Caco-2 (cell line): ENCODE measurements around the gene AS3MT. TPM values are rescaled to one million over a fixed set of nuclear protein-coding genes. Genes with fewer than 3 reads are reported as not detected.

Experiments
- BruUV-seq: library from RNA; stranded (reverse); fragments of 400-500 nt; replicated peaks from 2 replicates; lab custom pipeline; 2021; lab: Mats Ljungman, UMichigan
- CTCF ChIA-PET: fragments of 300-600 bp; sonication (Branson Sonifier 250); formaldehyde crosslinking; loops from one replicate; lab custom pipeline; 2022; ENCODE audit warnings: antibody characterized with exemption; lab: Charles Lee
- POLR2A ChIA-PET: fragments of 300-600 bp; sonication (Branson Sonifier 250); formaldehyde crosslinking; loops from one replicate; lab custom pipeline; 2022; ENCODE audit warnings: antibody characterized with exemption; lab: Charles Lee
- DNase-seq, 2 experiments: peaks; one replicate each; pipeline versions ENCODE4 v3.0.0 to v3.0.0-alpha.2; 2020 to 2022
- H3K27me3 ChIP-seq: replicated peaks from 2 replicates; pipeline ENCODE4 v1.6.0; 2011; ENCODE audit warnings: low read length; ENCODE audit not compliant: control insufficient read depth, insufficient read depth
- H3K36me3 ChIP-seq: 2 replicates; pipeline ENCODE4 v1.5.1; 2011; ENCODE audit warnings: low read length; ENCODE audit not compliant: control insufficient read depth, insufficient read depth
- H3K4me1 ChIP-seq: fragments of 250-450 bp; sonication (Bioruptor Pico); 2 replicates; pipeline ENCODE4 v1.5.1; 2020; ENCODE audit warnings: mild to moderate bottlenecking
- H3K4me3 ChIP-seq: 2 replicates; pipeline ENCODE4 v1.5.1; 2011; ENCODE audit warnings: low read depth, mild to moderate bottlenecking, control low read depth, low read length
- H3K9me3 ChIP-seq: fragments of 250-450 bp; sonication (Bioruptor Pico); 2 replicates; pipeline ENCODE4 v1.5.1; 2020; ENCODE audit warnings: mild to moderate bottlenecking, moderate library complexity
- H3K27ac Mint-ChIP-seq: one replicate; pipeline ENCODE4 v1.8.0; 2022; ENCODE audit warnings: mixed read lengths; ENCODE audit not compliant: unreplicated experiment
- H3K27me3 Mint-ChIP-seq: one replicate; pipeline ENCODE4 v1.8.0; 2022; ENCODE audit warnings: mixed read lengths; ENCODE audit not compliant: insufficient read depth, unreplicated experiment
- H3K36me3 Mint-ChIP-seq: one replicate; pipeline ENCODE4 v1.8.0; 2022; ENCODE audit warnings: mild to moderate bottlenecking, mixed read lengths; ENCODE audit not compliant: insufficient read depth, unreplicated experiment
- H3K4me1 Mint-ChIP-seq: one replicate; pipeline ENCODE4 v1.8.0; 2022; ENCODE audit warnings: low read depth, mixed read lengths; ENCODE audit not compliant: unreplicated experiment
- H3K4me3 Mint-ChIP-seq: one replicate; pipeline ENCODE4 v1.8.0; 2022; ENCODE audit warnings: mild to moderate bottlenecking, moderate library complexity, mixed read lengths; ENCODE audit not compliant: unreplicated experiment
- H3K9me3 Mint-ChIP-seq: one replicate; pipeline ENCODE4 v1.8.0; 2022; ENCODE audit warnings: mixed read lengths; ENCODE audit not compliant: unreplicated experiment
- CTCF ChIP-seq, 2 experiments: fragments of 200-600 bp in 1 of 2; IDR thresholded peaks; 1 replicate in 1 of 2; 2 replicates in 1 of 2; pipeline versions ENCODE4 v1.5.1 to v1.8.0; 2011 to 2022; ENCODE audit warnings: antibody characterized with exemption in 1 of 2, control low read depth in 1 of 2, inconsistent platforms in 1 of 2, low read depth in 1 of 2, low read length in 1 of 2, mild to moderate bottlenecking in 1 of 2, moderate library complexity in 1 of 2; ENCODE audit not compliant: insufficient read depth in 1 of 2, severe bottlenecking in 1 of 2, unreplicated experiment in 1 of 2
- intact Hi-C: fragments of 100-400 bp; cut with micrococcal nuclease; formaldehyde crosslinking; loops from one replicate; pipeline ENCODE4 v1.10.0; 2022; ENCODE audit not compliant: unreplicated experiment
- total RNA-seq: library from RNA; stranded (reverse); gene quantifications from 2 replicates; pipeline ENCODE4 v1.2.3, GENCODE V29; 2022

Gene AS3MT
- total RNA-seq, 1 experiment from 2014 or later, result 6.4 TPM

- Mint-ChIP-seq H3K4me3 (peak overlapping the region; percentile 74), H3K4me1 (peaks cover 24% of the 10 kb centered on the region), H3K36me3 (peaks cover 14% of the 10 kb centered on the region), H3K27ac (no peak overlapping the region), H3K27me3 (no peaks in the 10 kb centered on the region), H3K9me3 (no peaks in the 10 kb centered on the region)
- no peaks in the 10 kb centered on the region for H3K9me3 ChIP-seq
- no TSS peak for BruUV-seq
- intact Hi-C loops, result loop anchor here (1.0 to 5.0 kb wide), 3 partner anchors 81 to 451 kb away; partner anchors contain the start of gene TAF5
- H3K27me3 ChIP-seq, result no peaks in the 10 kb centered on the region
- ChIA-PET CTCF (interaction anchor here (0.5 to 2.8 kb wide), 9 partner anchors 14 to 328 kb away, joined by 3 to 24 read pairs (median 11); partner anchors contain the start of genes ARL3 and SFXN2), POLR2A (no interaction called here)
- H3K4me1 ChIP-seq, result peaks cover 5% of the 10 kb centered on the region
- H3K4me3 ChIP-seq, result peak overlapping the region; percentile 56
- TF ChIP-seq CTCF (IDR thresholded peaks at IDR 0.05; ENCODE audit: insufficient read depth in 1 of 2, low read depth in 1 of 2, low read length in 1 of 2, severe bottlenecking in 1 of 2, unreplicated experiment in 1 of 2), result no peak
- DNase-seq, result peak in 1 of 2 experiments; percentile 5
- H3K36me3 ChIP-seq, result no peaks in the 10 kb centered on the region; the same call in 1 of the 2 replicates
Observed at GRCh38 chr10:102916173-102916572, 46.9 kb downstream of the AS3MT start.

DNA sequence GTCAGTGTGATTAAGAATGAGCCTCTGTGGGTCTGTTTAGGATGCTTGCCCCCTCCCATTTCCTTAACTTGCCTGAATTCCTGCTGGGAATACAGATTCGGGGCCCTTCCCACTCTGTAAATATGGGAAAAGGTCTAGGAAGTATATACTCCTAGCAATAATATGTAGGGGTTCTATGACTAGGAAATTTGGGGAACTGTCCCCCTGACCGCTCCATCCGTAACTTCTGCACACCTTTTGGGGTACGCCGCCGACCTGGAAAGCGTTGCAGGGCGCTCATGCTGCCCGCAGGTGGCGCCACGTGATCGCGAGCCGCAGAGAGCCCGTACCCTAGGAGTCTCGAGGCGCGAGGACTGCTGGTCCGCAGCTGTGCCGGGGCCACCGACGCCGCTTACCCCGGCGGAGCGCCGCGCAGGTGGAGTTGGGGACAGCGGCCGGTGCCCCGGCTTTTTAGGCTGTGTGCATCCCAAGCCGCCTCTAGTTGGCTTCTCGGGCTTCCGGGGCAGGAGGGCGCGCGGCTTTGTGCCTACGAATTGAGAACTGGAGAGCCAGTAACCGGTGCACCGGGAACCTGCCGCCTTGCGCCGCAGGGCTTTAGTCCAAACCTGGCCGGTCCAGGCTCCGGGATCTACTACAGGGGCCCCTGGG is 48.2 kb downstream of the AS3MT start:
- Histone ChIP-seq H3K36me3 (no peaks in the 10 kb centered on the region; the same call in 1 of the 2 replicates), H3K9me3 (no peaks in the 10 kb centered on the region), H3K4me3 (peak overlapping the region; percentile 56), H3K27me3 (no peaks in the 10 kb centered on the region), H3K4me1 (peaks cover 5% of the 10 kb centered on the region)
- no peaks in the 10 kb centered on the region for H3K27me3 Mint-ChIP-seq
- BruUV-seq, result TSS peak; percentile 72
- ChIA-PET CTCF (interaction anchor here (0.6 to 2.8 kb wide), 30 partner anchors 15 to 334 kb away, joined by 3 to 24 read pairs (median 4); partner anchors contain the start of genes ARL3, AS3MT, NT5C2 and SFXN2), POLR2A (interaction anchor here (0.6 to 1.0 kb wide), 4 partner anchors 12 to 425 kb away, joined by 3 to 8 read pairs (median 6); partner anchors contain the start of gene WBP1L)
- peak; percentile 85 to 89 for DNase-seq
- H3K9me3 Mint-ChIP-seq, result no peaks in the 10 kb centered on the region
- peaks cover 14% of the 10 kb centered on the region for H3K36me3 Mint-ChIP-seq
- H3K4me3 Mint-ChIP-seq, result peak overlapping the region; percentile 74
- H3K4me1 Mint-ChIP-seq, result peaks cover 24% of the 10 kb centered on the region
- intact Hi-C loops, result loop anchor here (1.0 to 5.0 kb wide), 5 partner anchors 46 to 450 kb away; partner anchors contain the start of gene TAF5
- H3K27ac Mint-ChIP-seq, result peak overlapping the region; percentile 91
- TF ChIP-seq CTCF (IDR thresholded peaks at IDR 0.05; ENCODE audit: insufficient read depth in 1 of 2, low read depth in 1 of 2, low read length in 1 of 2, severe bottlenecking in 1 of 2, unreplicated experiment in 1 of 2), result peak; percentile 97 to 98
